GM19035 (cell line): ENCODE data around the gene INSIG1.
A peak's percentile ranks its signal among the peaks of the same experiment; 100 is the strongest.

Source experiments
- ATAC-seq: cut with Tn5 transposase; IDR thresholded peaks from one replicate; pipeline ENCODE4 v1.9.1; 2021; ENCODE audit not compliant: unreplicated experiment

Gene INSIG1

DNA sequence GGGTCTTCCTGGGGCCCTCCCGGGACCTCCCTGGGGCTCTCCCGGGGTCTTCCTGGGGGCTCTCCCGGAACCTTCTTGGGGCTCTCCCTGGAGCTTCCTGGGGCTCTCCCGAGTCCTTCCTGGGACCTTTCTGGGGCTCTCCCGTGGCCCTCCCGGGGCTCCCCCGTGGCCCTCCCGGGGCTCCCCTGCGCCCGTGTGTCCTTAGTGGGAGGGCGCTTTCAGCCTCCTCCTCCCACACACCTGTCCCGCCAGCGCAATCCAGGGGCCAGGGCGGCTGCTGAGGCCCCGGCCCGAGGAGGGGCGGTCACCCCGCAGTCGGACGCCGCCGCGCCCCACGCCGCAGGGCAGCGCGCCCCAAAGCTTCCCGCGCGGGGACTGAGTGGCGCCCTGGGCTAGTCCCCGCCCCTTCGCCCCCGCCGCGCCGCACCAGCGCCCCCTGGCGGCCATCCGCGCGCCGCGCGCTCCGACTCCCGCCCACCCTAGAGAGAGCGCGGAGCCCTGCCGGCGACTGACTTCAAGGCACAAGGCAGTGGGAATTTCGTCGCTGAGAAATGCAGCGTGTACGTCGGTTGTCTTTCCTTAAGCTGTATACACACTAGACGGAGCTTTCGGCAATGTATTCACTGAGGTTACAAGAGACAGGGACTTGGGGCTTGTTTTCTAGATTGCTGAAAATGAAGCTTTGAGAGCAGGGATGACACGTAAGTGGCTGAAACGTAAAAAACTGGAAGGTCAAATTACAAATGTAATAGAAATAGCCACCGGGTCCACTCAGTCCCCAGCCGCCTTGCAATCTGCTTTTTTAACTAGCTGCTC, 47.1 kb downstream of the INSIG1 start:
- peak; percentile 77 for ATAC-seq

- ATAC-seq = peak; percentile 3
These were observed 47.8 kb downstream of the INSIG1 start for GRCh38 chr7:155345490-155345889.

GRCh38 chr7:155346285-155346684, 48.6 kb downstream of the INSIG1 start:
- ATAC-seq = no peak

DNA sequence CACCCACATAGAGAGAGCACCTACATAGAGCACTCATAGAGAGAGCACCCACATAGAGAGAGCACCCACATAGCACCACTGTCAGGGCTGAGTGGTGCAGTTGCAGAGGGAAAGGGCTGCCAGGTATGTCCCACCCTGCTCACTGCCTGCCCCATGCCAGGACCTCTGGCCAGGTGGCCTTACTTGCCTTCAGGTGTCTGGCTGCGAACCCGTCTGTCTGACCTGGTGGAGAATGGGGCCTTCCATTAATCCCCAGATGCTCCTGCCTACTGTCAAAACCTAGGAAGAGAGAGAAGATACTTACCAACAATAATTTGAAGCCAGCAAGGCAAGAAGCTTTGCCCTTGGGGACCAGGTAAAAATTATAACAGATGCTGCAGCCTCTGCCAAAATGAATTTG, 51.1 kb downstream of the INSIG1 start:
- ATAC-seq = no peak

GRCh38 chr7:155349601-155350331, 52.1 kb downstream of the INSIG1 start:
- no peak for ATAC-seq

DNA sequence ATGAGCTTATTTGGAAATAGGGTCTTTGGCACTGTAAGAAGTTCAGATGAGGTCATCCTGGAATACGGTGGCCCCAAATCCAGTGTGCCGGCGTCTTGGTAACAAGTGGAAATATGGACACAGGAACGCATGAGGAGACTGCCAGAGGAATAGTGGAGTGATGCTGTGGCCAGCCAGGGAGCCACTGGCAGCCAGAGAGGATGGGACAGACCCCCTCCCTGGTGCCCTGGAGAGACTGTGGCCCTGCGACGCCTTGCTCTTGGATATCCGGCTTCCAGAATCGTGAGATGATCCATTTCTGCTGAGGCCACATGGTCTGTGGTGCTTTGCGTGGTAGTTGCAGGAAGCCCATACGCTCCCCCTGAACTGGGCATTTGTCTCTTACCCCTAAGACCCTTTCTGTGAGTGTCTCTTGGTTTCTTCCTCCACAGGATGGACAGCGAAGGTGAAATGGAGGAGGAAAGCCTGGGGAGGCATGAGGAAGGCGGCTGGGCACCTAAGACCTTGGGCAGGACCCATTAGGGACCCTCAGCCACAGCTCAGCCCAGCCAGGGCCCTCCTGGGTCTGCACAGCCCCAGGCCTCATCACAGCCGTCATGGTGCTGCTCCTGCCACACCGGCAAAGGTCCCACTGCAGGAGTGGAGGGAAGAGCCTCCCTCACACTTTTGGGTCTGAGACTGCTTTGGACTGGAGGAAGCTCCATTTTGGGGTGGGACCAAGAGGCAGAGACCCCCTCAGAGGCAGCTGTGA, 53.6 kb downstream of the INSIG1 start:
- ATAC-seq = no peak

DNA sequence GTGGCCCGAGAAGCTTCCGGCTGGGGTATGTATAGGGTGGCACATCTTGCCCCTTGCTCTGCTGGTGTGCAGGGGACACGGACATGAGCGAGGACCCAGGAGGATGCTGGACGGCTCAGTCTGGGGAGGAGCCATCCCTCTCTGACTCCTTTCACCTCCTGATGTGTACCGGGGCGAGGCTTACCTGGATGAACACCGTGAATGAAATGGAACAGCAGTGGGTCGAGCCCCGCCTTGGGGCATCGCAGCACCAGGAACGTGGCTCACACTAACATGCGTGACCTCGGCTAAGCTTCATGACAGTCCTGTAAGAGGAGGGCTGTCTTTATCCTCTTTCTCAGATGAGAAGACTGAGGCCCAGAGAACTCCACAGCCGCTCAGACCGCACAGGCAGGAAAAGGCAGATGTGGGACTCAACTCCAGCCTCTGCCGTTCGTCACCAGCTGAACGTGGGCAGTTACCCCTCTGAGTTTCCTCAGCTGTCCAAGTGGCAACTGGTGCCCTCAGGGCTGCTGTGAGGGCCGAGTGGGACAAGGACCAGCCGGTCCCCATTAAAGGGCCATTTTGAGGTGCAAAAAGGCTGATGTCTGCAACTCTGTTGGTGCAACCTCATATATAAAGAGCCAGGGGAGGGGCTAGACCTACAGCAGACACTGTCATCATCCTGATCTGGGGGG, 54.5 kb downstream of the INSIG1 start:
- no peak for ATAC-seq

- no peak for ATAC-seq
These were observed 55.1 kb downstream of the INSIG1 start for GRCh38 chr7:155352753-155353115.

- no peak for ATAC-seq
These were observed 55.7 kb downstream of the INSIG1 start for GRCh38 chr7:155353256-155353897.

DNA sequence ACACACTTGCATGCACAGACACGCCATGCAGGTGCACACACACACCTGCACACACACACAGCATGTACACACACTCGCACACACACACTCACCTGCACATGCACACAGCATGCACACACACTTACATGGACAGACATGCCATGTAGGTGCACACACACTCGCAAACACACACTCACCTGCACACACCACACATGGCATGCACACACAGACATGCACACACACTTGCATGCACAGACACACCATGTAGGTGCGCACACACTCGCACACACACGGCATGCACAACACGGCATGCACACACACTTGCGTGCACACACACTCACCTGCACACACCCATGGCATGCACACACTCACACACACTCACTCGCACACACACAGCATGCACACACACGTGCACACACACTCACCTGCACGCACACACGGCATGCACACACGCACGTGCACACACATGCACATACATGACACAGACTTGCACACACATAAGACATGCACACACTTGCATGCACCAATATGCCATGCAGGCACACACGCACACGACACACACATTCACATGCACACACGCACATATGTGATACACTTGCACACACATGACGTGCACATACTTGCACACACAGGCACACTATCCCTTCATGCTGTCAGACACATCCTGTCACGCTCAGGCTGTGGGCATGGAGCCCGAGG, 56.8 kb downstream of the INSIG1 start:
- no peak for ATAC-seq

- ATAC-seq = no peak
These were observed 57.5 kb downstream of the INSIG1 start for GRCh38 chr7:155355176-155355575.

DNA sequence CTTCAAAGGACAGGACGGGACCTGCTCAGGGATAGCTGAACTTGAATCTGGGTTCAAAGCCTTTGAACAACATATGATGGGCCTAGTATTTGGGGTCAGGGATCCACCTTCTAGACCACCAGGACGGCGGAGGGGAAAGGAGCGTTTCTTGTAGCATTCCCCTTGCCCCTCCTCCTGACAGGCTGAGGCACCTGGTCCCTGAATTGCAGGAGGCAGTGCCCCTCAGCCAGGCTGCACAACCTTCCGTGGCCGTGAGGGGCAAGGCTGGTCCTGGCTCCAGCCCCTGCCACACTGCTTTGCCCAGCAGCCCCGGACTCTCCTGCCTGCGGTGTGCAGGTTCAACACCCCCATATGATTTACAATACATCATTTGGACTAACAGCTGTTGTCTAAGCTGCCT, 58.1 kb downstream of the INSIG1 start:
- no peak for ATAC-seq

DNA sequence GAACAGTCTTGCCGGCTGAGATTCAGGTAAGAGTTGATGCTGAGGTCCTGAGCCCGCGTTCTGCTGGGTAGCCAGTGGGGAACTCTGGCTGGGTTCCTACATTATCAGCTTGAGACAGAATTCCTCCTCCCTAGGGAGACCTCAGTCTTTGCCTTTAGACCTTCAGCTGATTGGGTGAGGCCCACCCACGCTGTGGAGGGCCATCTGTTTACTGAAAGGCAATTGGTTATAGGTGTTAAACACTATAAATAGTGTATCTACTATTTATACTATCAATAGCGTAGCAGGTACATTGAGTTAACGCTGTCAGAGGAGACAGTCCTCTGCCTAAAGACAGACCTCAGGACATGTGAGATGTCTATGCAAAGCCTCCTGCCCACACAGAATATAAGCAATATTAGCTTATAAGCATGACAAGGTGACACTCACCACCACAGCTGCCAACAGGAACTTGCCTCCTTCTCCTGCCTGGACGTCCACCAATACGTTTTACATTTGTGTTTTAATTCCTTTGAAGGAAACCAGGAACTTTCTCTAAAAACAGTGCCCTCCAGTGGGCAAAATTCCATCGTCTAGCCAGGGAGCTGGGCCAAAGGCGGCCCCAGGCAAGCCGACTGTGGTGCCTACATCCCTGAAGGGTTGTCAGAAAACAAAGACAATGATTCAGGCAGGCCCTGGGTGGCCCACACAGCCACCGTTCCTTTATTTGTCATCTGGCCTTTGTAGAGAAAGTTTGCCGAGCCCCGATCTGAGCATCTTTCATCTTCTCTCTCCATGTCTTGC, 58.8 kb downstream of the INSIG1 start:
- ATAC-seq = no peak

- ATAC-seq = no peak
These were observed 59.9 kb downstream of the INSIG1 start for GRCh38 chr7:155357573-155358041.

GRCh38 chr7:155358066-155358947, 60.6 kb downstream of the INSIG1 start:
- no peak for ATAC-seq

GRCh38 chr7:155358948-155359712, 61.5 kb downstream of the INSIG1 start:
- ATAC-seq = no peak
